Smooth muscle cell (in vitro differentiated cells): ENCODE measurements around the gene LACTBL1. TPM values are rescaled to one million over a fixed set of nuclear protein-coding genes. Genes with fewer than 3 reads are reported as not detected.

ENCODE experiments used
- DNase-seq: peaks from one replicate; lab custom pipeline; 2025; ENCODE audit not compliant: unreplicated experiment; lab: John Stamatoyannopoulos, UW
- H2AFZ ChIP-seq: fragments of 200-600 bp; sonication (generic); 2 replicates; pipeline ENCODE4 v1.6.0; 2016; ENCODE audit warnings: antibody characterized with exemption, low read depth, mild to moderate bottlenecking
- H3F3A ChIP-seq: fragments of 200-600 bp; sonication (generic); 2 replicates; pipeline ENCODE4 v1.6.0; 2017; ENCODE audit warnings: antibody characterized with exemption, low read depth
- H3K27ac ChIP-seq: fragments of 200-600 bp; sonication (generic); 2 replicates; pipeline ENCODE4 v1.5.1; 2016; ENCODE audit warnings: low read depth, mild to moderate bottlenecking
- H3K27me3 ChIP-seq: fragments of 200-600 bp; sonication (generic); 2 replicates; pipeline ENCODE4 v1.6.1; 2016; ENCODE audit warnings: low read depth, mild to moderate bottlenecking
- H3K36me3 ChIP-seq: fragments of 200-600 bp; sonication (generic); 2 replicates; pipeline ENCODE4 v1.5.1; 2016; ENCODE audit warnings: low read depth
- H3K4me1 ChIP-seq: fragments of 200-600 bp; sonication (generic); 2 replicates; pipeline ENCODE4 v1.5.1; 2016; ENCODE audit warnings: low read depth
- H3K4me2 ChIP-seq: fragments of 200-600 bp; sonication (generic); 2 replicates; pipeline ENCODE4 v1.6.0; 2016; ENCODE audit warnings: mild to moderate bottlenecking
- H3K4me3 ChIP-seq: fragments of 200-600 bp; sonication (generic); 2 replicates; pipeline ENCODE4 v1.5.1; 2016; ENCODE audit warnings: mild to moderate bottlenecking
- H3K79me2 ChIP-seq: fragments of 200-600 bp; sonication (generic); 2 replicates; pipeline ENCODE4 v1.6.0; 2016; ENCODE audit warnings: low read depth, mild to moderate bottlenecking
- H3K9ac ChIP-seq: fragments of 200-600 bp; sonication (generic); 2 replicates; pipeline ENCODE4 v1.6.0; 2016; ENCODE audit warnings: low read depth
- H3K9me3 ChIP-seq: fragments of 200-600 bp; sonication (generic); replicated peaks from 2 replicates; pipeline ENCODE4 v1.5.1; 2016; ENCODE audit warnings: low read depth
- H4K20me1 ChIP-seq: fragments of 200-600 bp; sonication (generic); 2 replicates; pipeline ENCODE4 v1.6.0; 2016; ENCODE audit warnings: low read depth
- WGBS: methylation state at CpG from one replicate; pipeline ENCODE4 v1.1.7; 2016; ENCODE audit warnings: low lambda C conversion rate; 5-methylcytosine and 5-hydroxymethylcytosine counted together
- polyA plus RNA-seq: library from polyadenylated mRNA; unstranded; fragments of >200 nt; fragmentation: Nextera tagmentation; extraction: Ambion mirVana; gene quantifications from 2 replicates; pipeline ENCODE4 v1.2.1, GENCODE V29; 2016
- total RNA-seq: library from RNA; depleted of rRNA; stranded (reverse); fragments of >200 nt; gene quantifications from 2 replicates; pipeline ENCODE4 v1.2.3, GENCODE V29; 2014
- TF ChIP-seq, protein P1 (sequence below): fragments of 200-600 bp; sonication (generic); IDR thresholded peaks from 2 replicates; pipeline ENCODE4 v1.5.1; 2017; ENCODE audit warnings: borderline replicate concordance, mild to moderate bottlenecking, antibody characterized with exemption; ENCODE audit not compliant: insufficient read depth, poor library complexity, severe bottlenecking

Gene LACTBL1
- total and polyA plus RNA-seq, 2 experiments from 2014 or later, result not detected

DNA sequence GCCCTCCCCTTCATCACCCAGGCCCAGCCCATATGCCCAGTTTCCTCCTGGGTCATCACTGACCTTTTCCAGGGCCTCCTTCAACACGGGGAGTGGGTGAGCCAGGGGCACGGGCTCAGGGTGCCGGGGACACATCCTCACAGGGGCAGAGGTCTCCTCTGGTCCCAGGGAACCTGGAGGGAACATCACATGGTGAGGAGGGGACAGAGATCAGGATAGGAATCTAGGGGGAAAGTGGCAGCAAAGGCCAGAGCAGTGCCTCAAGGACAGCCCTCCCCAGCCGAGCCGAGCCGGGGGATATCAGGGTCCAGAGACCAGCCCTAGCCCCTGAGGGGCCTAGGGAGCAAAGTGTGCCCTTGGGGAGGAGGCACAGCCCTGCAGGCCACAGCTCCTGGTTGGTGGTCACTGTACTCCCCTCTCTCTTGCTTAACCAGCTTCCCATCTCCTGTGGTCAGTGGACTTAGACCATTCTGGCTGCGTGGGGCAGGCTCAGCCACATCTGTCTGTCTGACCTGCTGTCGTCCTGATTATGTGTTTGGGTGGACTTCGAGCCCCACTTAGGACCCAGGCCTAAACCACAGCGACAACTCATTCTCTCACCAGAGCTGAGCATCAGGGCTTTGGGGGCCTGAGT, 9.5 kb downstream of the LACTBL1 start:
- H3K4me1 ChIP-seq, result no peaks in the 10 kb centered on the region
- DNase-seq, result no peak
- H4K20me1 ChIP-seq, result no peaks in the 10 kb centered on the region
- H3K4me2 ChIP-seq, result no peak overlapping the region
- TF ChIP-seq, protein P1, sequence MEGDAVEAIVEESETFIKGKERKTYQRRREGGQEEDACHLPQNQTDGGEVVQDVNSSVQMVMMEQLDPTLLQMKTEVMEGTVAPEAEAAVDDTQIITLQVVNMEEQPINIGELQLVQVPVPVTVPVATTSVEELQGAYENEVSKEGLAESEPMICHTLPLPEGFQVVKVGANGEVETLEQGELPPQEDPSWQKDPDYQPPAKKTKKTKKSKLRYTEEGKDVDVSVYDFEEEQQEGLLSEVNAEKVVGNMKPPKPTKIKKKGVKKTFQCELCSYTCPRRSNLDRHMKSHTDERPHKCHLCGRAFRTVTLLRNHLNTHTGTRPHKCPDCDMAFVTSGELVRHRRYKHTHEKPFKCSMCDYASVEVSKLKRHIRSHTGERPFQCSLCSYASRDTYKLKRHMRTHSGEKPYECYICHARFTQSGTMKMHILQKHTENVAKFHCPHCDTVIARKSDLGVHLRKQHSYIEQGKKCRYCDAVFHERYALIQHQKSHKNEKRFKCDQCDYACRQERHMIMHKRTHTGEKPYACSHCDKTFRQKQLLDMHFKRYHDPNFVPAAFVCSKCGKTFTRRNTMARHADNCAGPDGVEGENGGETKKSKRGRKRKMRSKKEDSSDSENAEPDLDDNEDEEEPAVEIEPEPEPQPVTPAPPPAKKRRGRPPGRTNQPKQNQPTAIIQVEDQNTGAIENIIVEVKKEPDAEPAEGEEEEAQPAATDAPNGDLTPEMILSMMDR, result no peak
- no peaks in the 10 kb centered on the region for H3F3A ChIP-seq
- 88% methylated on average over 10 of the region's 10 CpGs for WGBS
- H3K27me3 ChIP-seq, result peaks cover 6% of the 10 kb centered on the region
- no peaks in the 10 kb centered on the region for H3K79me2 ChIP-seq
- H3K9me3 ChIP-seq, result no peaks in the 10 kb centered on the region
- H3K4me3 ChIP-seq, result no peak overlapping the region
- no peak overlapping the region for H3K9ac ChIP-seq
- H2AFZ ChIP-seq, result no peak overlapping the region
- no peaks in the 10 kb centered on the region for H3K36me3 ChIP-seq
- no peak overlapping the region for H3K27ac ChIP-seq

DNA sequence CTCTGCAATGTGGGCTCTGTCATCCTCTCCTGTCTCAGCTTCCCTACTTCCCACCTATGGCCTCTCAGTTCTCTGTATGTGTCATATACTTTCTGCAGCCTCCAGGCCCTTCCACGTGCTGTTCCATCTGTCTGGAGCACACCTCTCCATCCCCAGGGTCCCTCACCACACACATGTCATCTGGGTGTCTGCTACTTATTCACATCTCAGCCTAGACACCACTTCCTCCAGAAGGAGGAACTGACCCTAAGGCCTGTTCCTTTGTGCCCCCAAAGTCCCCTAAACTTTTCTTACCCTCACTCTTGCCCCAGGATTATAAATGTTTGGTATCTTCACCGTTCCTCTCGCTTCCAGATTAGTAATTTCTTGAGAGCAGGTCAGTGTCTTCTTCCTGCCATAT, 10.1 kb downstream of the LACTBL1 start:
- no peaks in the 10 kb centered on the region for H3K9me3 ChIP-seq
- no peak overlapping the region for H3K4me3 ChIP-seq
- H3K9ac ChIP-seq, result no peak overlapping the region
- no peaks in the 10 kb centered on the region for H3K27me3 ChIP-seq
- WGBS, result 52% methylated on average over 3 of the region's 3 CpGs
- H3K27ac ChIP-seq, result no peak overlapping the region
- no peak overlapping the region for H3K4me2 ChIP-seq
- H3K36me3 ChIP-seq, result no peaks in the 10 kb centered on the region
- H3K79me2 ChIP-seq, result no peaks in the 10 kb centered on the region
- no peaks in the 10 kb centered on the region for H4K20me1 ChIP-seq
- no peaks in the 10 kb centered on the region for H3K4me1 ChIP-seq
- H2AFZ ChIP-seq, result no peak overlapping the region
- no peaks in the 10 kb centered on the region for H3F3A ChIP-seq
- DNase-seq, result no peak
- TF ChIP-seq, protein P1, result no peak

- TF ChIP-seq, protein P1, result no peak
- no peak for DNase-seq
- WGBS, result 78% methylated on average over 7 of the region's 7 CpGs
Observed at GRCh38 chr1:22959545-22960360, 12.9 kb downstream of the LACTBL1 start.

DNA sequence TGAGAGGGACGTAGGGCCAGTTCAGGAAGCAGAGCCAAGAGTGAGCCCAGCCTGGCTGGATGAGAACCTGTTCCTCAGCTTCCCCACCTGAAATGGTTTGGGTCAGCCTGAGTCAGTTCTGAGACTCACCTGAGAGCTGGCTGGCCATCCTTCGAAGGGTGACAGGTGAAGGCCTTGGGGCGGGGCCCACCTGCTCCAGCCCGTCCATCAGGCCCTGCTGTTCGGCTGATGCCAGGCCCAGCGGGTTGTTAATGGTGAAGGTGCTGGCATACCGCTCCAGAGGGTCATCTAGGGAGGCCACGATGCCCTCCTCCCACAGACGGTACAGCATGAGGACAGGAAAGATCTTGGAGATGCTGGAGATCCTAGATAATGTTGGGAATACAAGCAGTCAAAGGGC, 14.1 kb downstream of the LACTBL1 start:
- Histone ChIP-seq H3K4me3 (no peak overlapping the region), H3K27ac (no peak overlapping the region), H4K20me1 (no peaks in the 10 kb centered on the region), H3K4me1 (no peaks in the 10 kb centered on the region), H3K9me3 (no peaks in the 10 kb centered on the region), H3F3A (no peaks in the 10 kb centered on the region), H3K27me3 (no peaks in the 10 kb centered on the region), H3K4me2 (no peak overlapping the region), H3K9ac (no peak overlapping the region), H3K79me2 (no peaks in the 10 kb centered on the region), H3K36me3 (no peaks in the 10 kb centered on the region), H2AFZ (no peak overlapping the region)
- TF ChIP-seq, protein P1, result no peak
- no peak for DNase-seq
- 86% methylated on average over 9 of the region's 9 CpGs for WGBS

More at GRCh38 chr1:22959545-22960360, 12.9 kb downstream of the LACTBL1 start:
- H3K4me2 ChIP-seq, result no peak overlapping the region
- H3K36me3 ChIP-seq, result no peaks in the 10 kb centered on the region
- H3F3A ChIP-seq, result no peaks in the 10 kb centered on the region
- no peaks in the 10 kb centered on the region for H3K4me1 ChIP-seq
- H3K27ac ChIP-seq, result no peak overlapping the region
- H3K9ac ChIP-seq, result no peak overlapping the region
- H3K4me3 ChIP-seq, result no peak overlapping the region
- no peaks in the 10 kb centered on the region for H3K9me3 ChIP-seq
- H4K20me1 ChIP-seq, result no peaks in the 10 kb centered on the region
- no peak overlapping the region for H2AFZ ChIP-seq
- H3K27me3 ChIP-seq, result no peaks in the 10 kb centered on the region
- no peaks in the 10 kb centered on the region for H3K79me2 ChIP-seq
